GM18858 (cell line): ENCODE measurements around the gene HKDC1.
A peak's percentile ranks its signal among the peaks of the same experiment; 100 is the strongest.

Experiments used
- ATAC-seq: cut with Tn5 transposase; IDR thresholded peaks from one replicate; pipeline ENCODE4 v1.9.1; 2021; ENCODE audit not compliant: unreplicated experiment

HKDC1 gene

GRCh38 chr10:69216577-69217118 is 3.5 kb upstream of the HKDC1 start:
- ATAC-seq, result no peak

- no peak for ATAC-seq
Observed at GRCh38 chr10:69217119-69217754, 2.9 kb upstream of the HKDC1 start.

- no peak for ATAC-seq
Observed at GRCh38 chr10:69218831-69219230, 1.3 kb upstream of the HKDC1 start.

- no peak for ATAC-seq
Observed at GRCh38 chr10:69220507-69220906, 375 bp downstream of the HKDC1 start.

GRCh38 chr10:69222157-69223027 is 2.3 kb downstream of the HKDC1 start:
- peak; percentile 92 for ATAC-seq

- no peak for ATAC-seq
Observed at GRCh38 chr10:69223028-69223342, 2.9 kb downstream of the HKDC1 start.

GRCh38 chr10:69224862-69225657 is 4.9 kb downstream of the HKDC1 start:
- ATAC-seq, result no peak

GRCh38 chr10:69225681-69226080 is 5.5 kb downstream of the HKDC1 start:
- no peak for ATAC-seq

GRCh38 chr10:69226919-69227450 is 6.9 kb downstream of the HKDC1 start:
- ATAC-seq, result no peak

GRCh38 chr10:69228151-69228550 is 8.0 kb downstream of the HKDC1 start:
- ATAC-seq, result no peak

- no peak for ATAC-seq
Observed at GRCh38 chr10:69229616-69229916, 9.4 kb downstream of the HKDC1 start.

GRCh38 chr10:69230128-69230527 is 10.0 kb downstream of the HKDC1 start:
- ATAC-seq, result no peak

- no peak for ATAC-seq
Observed at GRCh38 chr10:69232252-69232651, 12.1 kb downstream of the HKDC1 start.

- no peak for ATAC-seq
Observed at GRCh38 chr10:69232736-69233480, 12.8 kb downstream of the HKDC1 start.

- no peak for ATAC-seq
Observed at GRCh38 chr10:69234447-69234846, 14.3 kb downstream of the HKDC1 start.

- ATAC-seq, result peak; percentile 86
Observed at GRCh38 chr10:69237528-69238159, 17.5 kb downstream of the HKDC1 start.

- no peak for ATAC-seq
Observed at GRCh38 chr10:69239136-69239535, 19.0 kb downstream of the HKDC1 start.

- ATAC-seq, result no peak
Observed at GRCh38 chr10:69239816-69240434, 19.8 kb downstream of the HKDC1 start.

GRCh38 chr10:69240455-69240854 is 20.3 kb downstream of the HKDC1 start:
- no peak for ATAC-seq

- no peak for ATAC-seq
Observed at GRCh38 chr10:69241575-69241974, 21.4 kb downstream of the HKDC1 start.
